Measurements from ENCODE around the gene HNF4A. TPM values are rescaled to one million over a fixed set of nuclear protein-coding genes. Genes with fewer than 3 reads are reported as not detected.

Gene HNF4A
- total and polyA plus RNA-seq, 2 of the 13 experiments (the other 11 are each of a cell fraction or from before 2014, with no cell fraction given): 80.9 to 169 TPM

DNA sequence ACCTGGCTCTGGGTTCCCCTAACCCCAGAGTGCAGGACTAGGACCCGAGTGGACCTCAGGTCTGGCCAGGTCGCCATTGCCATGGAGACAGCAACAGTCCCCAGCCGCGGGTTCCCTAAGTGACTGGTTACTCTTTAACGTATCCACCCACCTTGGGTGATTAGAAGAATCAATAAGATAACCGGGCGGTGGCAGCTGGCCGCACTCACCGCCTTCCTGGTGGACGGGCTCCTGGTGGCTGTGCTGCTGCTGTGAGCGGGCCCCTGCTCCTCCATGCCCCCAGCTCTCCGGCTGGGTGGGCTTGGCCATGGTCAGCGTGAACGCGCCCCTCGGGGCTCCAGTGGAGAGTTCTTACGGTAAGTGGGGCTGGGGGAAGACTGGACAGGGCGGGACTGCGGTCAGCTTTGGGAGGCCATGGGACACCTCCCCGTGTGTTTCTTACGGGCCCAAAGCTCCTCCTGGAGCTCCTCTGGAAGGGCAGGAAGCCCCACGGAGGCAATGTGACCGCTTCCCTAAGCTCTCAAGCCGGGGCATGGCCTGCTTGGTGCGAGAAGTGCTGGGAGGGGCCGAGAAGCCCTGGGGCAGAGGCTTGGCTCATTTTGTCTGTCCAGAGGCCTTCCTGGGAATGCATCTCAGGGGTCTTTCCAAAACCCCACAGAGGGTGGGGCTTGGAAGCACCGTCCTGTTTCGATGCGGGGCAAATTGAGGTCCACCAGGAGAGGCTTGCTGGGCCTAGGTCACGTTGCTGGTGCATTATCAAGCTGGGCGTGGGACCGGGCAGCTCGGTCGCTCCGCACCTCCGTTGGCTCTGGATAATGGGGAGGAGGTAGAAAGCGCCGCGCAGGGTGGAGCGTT is at the start of gene HNF4A (continued):
- peak; percentile 79; the same call in 1 of the 2 replicates for TF ChIP-seq SNAI1 (CRISPR knock-in tag; IDR thresholded peaks at IDR 0.05; ENCODE audit: borderline replicate concordance)
- TF ChIP-seq ZSCAN12 (CRISPR knock-in tag; IDR thresholded peaks at IDR 0.05): no peak
- TF ChIP-seq PHF21A (CRISPR knock-in tag; IDR thresholded peaks at IDR 0.05): peak; percentile 83
- peak; percentile 91 for TF ChIP-seq KMT2A (CRISPR knock-in tag; IDR thresholded peaks at IDR 0.05)
- peak; percentile 94 for TF ChIP-seq HOXA5 (CRISPR knock-in tag; IDR thresholded peaks at IDR 0.05)
- TF ChIP-seq ARNT (IDR thresholded peaks at IDR 0.05): no peak
- no peak for TF ChIP-seq ZNF780A (CRISPR knock-in tag; IDR thresholded peaks at IDR 0.05)
- TF ChIP-seq ZNF567 (CRISPR knock-in tag; IDR thresholded peaks at IDR 0.05; ENCODE audit: borderline replicate concordance): no peak; the same call in 1 of the 2 replicates
- TF ChIP-seq ZNF484 (CRISPR knock-in tag; IDR thresholded peaks at IDR 0.05; ENCODE audit: borderline replicate concordance, low read depth): no peak; the same call in 1 of the 2 replicates
- TF ChIP-seq ZFP36 (IDR thresholded peaks at IDR 0.05; ENCODE audit: borderline replicate concordance, low read depth, low read length, partially characterized antibody): no peak
- TF ChIP-seq, protein P1, sequence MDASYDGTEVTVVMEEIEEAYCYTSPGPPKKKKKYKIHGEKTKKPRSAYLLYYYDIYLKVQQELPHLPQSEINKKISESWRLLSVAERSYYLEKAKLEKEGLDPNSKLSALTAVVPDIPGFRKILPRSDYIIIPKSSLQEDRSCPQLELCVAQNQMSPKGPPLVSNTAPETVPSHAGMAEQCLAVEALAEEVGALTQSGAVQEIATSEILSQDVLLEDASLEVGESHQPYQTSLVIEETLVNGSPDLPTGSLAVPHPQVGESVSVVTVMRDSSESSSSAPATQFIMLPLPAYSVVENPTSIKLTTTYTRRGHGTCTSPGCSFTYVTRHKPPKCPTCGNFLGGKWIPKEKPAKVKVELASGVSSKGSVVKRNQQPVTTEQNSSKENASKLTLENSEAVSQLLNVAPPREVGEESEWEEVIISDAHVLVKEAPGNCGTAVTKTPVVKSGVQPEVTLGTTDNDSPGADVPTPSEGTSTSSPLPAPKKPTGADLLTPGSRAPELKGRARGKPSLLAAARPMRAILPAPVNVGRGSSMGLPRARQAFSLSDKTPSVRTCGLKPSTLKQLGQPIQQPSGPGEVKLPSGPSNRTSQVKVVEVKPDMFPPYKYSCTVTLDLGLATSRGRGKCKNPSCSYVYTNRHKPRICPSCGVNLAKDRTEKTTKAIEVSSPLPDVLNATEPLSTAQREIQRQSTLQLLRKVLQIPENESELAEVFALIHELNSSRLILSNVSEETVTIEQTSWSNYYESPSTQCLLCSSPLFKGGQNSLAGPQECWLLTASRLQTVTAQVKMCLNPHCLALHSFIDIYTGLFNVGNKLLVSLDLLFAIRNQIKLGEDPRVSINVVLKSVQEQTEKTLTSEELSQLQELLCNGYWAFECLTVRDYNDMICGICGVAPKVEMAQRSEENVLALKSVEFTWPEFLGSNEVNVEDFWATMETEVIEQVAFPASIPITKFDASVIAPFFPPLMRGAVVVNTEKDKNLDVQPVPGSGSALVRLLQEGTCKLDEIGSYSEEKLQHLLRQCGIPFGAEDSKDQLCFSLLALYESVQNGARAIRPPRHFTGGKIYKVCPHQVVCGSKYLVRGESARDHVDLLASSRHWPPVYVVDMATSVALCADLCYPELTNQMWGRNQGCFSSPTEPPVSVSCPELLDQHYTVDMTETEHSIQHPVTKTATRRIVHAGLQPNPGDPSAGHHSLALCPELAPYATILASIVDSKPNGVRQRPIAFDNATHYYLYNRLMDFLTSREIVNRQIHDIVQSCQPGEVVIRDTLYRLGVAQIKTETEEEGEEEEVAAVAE (CRISPR knock-in tag; IDR thresholded peaks at IDR 0.05; ENCODE audit: borderline replicate concordance): 0 out of 2 replicates have a peak, but pooled peaks have one; percentile 41
- peak; percentile 92 for TF ChIP-seq ISL2 (CRISPR knock-in tag; IDR thresholded peaks at IDR 0.05)
- TF ChIP-seq JUND (CRISPR knock-in tag; IDR thresholded peaks at IDR 0.05): 0 out of 2 replicates have a peak, but pooled peaks have one; percentile 12
- TF ChIP-seq, protein P2, sequence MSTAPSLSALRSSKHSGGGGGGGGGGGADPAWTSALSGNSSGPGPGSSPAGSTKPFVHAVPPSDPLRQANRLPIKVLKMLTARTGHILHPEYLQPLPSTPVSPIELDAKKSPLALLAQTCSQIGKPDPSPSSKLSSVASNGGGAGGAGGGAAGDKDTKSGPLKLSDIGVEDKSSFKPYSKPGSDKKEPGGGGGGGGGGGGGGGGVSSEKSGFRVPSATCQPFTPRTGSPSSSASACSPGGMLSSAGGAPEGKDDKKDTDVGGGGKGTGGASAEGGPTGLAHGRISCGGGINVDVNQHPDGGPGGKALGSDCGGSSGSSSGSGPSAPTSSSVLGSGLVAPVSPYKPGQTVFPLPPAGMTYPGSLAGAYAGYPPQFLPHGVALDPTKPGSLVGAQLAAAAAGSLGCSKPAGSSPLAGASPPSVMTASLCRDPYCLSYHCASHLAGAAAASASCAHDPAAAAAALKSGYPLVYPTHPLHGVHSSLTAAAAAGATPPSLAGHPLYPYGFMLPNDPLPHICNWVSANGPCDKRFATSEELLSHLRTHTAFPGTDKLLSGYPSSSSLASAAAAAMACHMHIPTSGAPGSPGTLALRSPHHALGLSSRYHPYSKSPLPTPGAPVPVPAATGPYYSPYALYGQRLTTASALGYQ (CRISPR knock-in tag; IDR thresholded peaks at IDR 0.05): peak; percentile 94
- TF ChIP-seq, protein P3, sequence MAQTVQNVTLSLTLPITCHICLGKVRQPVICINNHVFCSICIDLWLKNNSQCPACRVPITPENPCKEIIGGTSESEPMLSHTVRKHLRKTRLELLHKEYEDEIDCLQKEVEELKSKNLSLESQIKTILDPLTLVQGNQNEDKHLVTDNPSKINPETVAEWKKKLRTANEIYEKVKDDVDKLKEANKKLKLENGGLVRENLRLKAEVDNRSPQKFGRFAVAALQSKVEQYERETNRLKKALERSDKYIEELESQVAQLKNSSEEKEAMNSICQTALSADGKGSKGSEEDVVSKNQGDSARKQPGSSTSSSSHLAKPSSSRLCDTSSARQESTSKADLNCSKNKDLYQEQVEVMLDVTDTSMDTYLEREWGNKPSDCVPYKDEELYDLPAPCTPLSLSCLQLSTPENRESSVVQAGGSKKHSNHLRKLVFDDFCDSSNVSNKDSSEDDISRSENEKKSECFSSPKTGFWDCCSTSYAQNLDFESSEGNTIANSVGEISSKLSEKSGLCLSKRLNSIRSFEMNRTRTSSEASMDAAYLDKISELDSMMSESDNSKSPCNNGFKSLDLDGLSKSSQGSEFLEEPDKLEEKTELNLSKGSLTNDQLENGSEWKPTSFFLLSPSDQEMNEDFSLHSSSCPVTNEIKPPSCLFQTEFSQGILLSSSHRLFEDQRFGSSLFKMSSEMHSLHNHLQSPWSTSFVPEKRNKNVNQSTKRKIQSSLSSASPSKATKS (CRISPR knock-in tag; IDR thresholded peaks at IDR 0.05): no peak
- TF ChIP-seq EED (CRISPR knock-in tag; IDR thresholded peaks at IDR 0.05): peak; percentile 92
- peak; percentile 86; the same call in 1 of the 2 replicates for TF ChIP-seq ZIK1 (CRISPR knock-in tag; IDR thresholded peaks at IDR 0.05; ENCODE audit: borderline replicate concordance, low read depth)
- no peak for TF ChIP-seq FOXM1 (CRISPR knock-in tag; IDR thresholded peaks at IDR 0.05)
- peak; percentile 61; the same call in 1 of the 2 replicates for TF ChIP-seq ZNF121 (CRISPR knock-in tag; IDR thresholded peaks at IDR 0.05)
- TF ChIP-seq, protein P4, sequence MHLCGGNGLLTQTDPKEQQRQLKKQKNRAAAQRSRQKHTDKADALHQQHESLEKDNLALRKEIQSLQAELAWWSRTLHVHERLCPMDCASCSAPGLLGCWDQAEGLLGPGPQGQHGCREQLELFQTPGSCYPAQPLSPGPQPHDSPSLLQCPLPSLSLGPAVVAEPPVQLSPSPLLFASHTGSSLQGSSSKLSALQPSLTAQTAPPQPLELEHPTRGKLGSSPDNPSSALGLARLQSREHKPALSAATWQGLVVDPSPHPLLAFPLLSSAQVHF (CRISPR knock-in tag; IDR thresholded peaks at IDR 0.05): no peak
